Measurements from ENCODE around the gene ARHGAP5. TPM values are rescaled to one million over a fixed set of nuclear protein-coding genes. Genes with fewer than 3 reads are reported as not detected.
"Not testable (repeated sequence)": the region's sequence is repeated elsewhere in the genome, so short reads cannot be mapped to it uniquely, and the experiment has no call there.

ARHGAP5 gene
- total RNA-seq, 1 donor from 2014 or later = 114 TPM

GRCh38 chr14:32121536-32121935, 44.4 kb downstream of the ARHGAP5 start:
- no peak for DNase-seq (ENCODE audit: low read depth, low spot score)
- Mint-ChIP-seq H3K27me3 (ENCODE audit: low read depth) (no peaks in the 10 kb centered on the region), H3K4me1 (no peaks in the 10 kb centered on the region), H3K4me3 (no peak overlapping the region), H3K9me3 (peaks cover 6% of the 10 kb centered on the region), H3K36me3 (ENCODE audit: low read depth) (peaks cover 50% of the 10 kb centered on the region), H3K27ac (ENCODE audit: unreplicated experiment) (no peak overlapping the region)
- TF ChIP-seq, protein P1, sequence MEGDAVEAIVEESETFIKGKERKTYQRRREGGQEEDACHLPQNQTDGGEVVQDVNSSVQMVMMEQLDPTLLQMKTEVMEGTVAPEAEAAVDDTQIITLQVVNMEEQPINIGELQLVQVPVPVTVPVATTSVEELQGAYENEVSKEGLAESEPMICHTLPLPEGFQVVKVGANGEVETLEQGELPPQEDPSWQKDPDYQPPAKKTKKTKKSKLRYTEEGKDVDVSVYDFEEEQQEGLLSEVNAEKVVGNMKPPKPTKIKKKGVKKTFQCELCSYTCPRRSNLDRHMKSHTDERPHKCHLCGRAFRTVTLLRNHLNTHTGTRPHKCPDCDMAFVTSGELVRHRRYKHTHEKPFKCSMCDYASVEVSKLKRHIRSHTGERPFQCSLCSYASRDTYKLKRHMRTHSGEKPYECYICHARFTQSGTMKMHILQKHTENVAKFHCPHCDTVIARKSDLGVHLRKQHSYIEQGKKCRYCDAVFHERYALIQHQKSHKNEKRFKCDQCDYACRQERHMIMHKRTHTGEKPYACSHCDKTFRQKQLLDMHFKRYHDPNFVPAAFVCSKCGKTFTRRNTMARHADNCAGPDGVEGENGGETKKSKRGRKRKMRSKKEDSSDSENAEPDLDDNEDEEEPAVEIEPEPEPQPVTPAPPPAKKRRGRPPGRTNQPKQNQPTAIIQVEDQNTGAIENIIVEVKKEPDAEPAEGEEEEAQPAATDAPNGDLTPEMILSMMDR (conservative IDR thresholded peaks at IDR 0.05) = no peak

- no peaks in the 10 kb centered on the region for H3K27me3 Mint-ChIP-seq (ENCODE audit: low read depth)
- no peak overlapping the region for H3K27ac Mint-ChIP-seq (ENCODE audit: unreplicated experiment)
- H3K36me3 Mint-ChIP-seq (ENCODE audit: low read depth) = peaks cover 49% of the 10 kb centered on the region
- no peak overlapping the region for H3K4me3 Mint-ChIP-seq
- TF ChIP-seq, protein P1 (conservative IDR thresholded peaks at IDR 0.05) = no peak
- H3K9me3 Mint-ChIP-seq = peaks cover 7% of the 10 kb centered on the region
- H3K4me1 Mint-ChIP-seq = no peaks in the 10 kb centered on the region
- no peak for DNase-seq (ENCODE audit: low read depth, low spot score)
These were observed 44.8 kb downstream of the ARHGAP5 start for GRCh38 chr14:32121948-32122347.

GRCh38 chr14:32126899-32127730, 50.0 kb downstream of the ARHGAP5 start:
- not testable (repeated sequence) for H3K4me1 Mint-ChIP-seq; H3K4me3 Mint-ChIP-seq; H3K27ac Mint-ChIP-seq (ENCODE audit: unreplicated experiment); H3K27me3 Mint-ChIP-seq (ENCODE audit: low read depth); DNase-seq (ENCODE audit: low read depth, low spot score)
- peaks cover 76% of the 10 kb centered on the region for H3K36me3 Mint-ChIP-seq (ENCODE audit: low read depth)
- H3K9me3 Mint-ChIP-seq = peaks cover 16% of the 10 kb centered on the region

DNA sequence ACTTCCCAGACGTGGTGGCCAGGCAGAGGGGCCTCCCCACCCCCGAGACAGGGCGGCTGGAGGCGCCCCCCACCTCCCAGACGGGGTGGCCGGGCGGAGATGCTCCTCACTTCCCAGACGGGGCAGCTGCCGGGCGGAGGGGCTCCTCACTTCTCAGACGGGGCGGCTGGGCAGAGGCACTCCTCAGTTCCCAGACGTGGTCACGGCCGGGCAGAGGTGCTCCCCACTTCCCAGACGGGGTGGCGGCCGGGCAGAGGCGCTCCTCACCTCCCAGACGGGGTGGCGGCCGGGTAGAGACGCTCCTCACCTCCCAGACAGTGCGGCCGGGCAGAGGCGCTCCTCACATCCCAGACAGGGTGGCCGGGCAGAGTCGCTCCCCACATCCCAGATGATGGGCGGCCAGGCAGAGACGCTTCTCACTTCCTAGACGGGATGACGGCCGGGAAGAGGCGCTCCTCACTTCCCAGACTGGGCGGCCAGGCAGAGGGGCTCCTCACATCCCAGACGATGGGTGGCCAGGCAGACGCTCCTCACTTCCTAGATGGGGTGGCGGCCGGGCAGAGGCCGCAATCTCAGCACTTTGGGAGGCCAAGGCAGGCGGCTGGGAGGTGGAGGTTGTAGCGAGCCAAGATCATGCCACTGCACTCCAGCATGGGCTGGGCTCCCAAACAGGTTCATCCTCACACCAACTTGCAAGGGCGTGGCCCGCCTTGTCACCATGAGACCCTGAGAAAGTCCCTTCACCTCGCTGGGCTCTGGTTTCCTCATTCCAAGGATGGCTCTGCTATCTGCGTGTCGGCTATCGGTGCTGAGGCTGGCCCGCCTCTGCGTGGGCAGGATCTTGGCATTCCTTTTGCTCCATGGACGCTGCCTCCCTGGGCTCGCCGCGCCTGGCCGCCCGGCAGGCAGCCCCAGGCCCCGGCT, 50.9 kb downstream of the ARHGAP5 start:
- H3K9me3 Mint-ChIP-seq = peaks cover 16% of the 10 kb centered on the region
- not testable (repeated sequence) for H3K27me3 Mint-ChIP-seq (ENCODE audit: low read depth); DNase-seq (ENCODE audit: low read depth, low spot score); H3K4me3 Mint-ChIP-seq; H3K27ac Mint-ChIP-seq (ENCODE audit: unreplicated experiment); H3K4me1 Mint-ChIP-seq
- H3K36me3 Mint-ChIP-seq (ENCODE audit: low read depth) = peaks cover 76% of the 10 kb centered on the region

DNA sequence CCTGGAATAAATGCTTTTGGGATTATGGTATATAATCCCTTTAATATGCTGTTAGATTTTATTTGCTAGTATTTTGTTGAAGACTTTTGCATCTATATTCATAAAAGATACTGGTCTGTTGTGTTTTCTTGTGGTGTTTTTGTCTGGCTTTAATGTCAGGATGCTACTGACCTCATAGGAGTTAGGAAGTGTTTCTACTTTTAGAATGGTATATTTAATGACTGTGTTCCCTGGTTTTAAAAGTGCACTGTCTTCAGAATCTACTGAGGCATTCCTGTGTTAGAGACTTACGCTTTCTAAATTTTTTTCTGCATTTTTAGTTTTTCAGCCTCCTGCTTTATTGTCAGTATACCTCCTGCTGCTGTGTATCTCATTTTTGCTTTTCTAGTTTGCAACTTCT, 51.6 kb downstream of the ARHGAP5 start:
- Mint-ChIP-seq H3K36me3 (ENCODE audit: low read depth) (peaks cover 76% of the 10 kb centered on the region), H3K4me3 (no peak overlapping the region), H3K27ac (ENCODE audit: unreplicated experiment) (no peak overlapping the region)

GRCh38 chr14:32129124-32129523, 52.0 kb downstream of the ARHGAP5 start:
- no peak overlapping the region for H3K27ac Mint-ChIP-seq (ENCODE audit: unreplicated experiment)
- H3K36me3 Mint-ChIP-seq (ENCODE audit: low read depth) = peaks cover 76% of the 10 kb centered on the region
- TF ChIP-seq, protein P1 (conservative IDR thresholded peaks at IDR 0.05) = no peak
- no peaks in the 10 kb centered on the region for H3K4me1 Mint-ChIP-seq
- H3K9me3 Mint-ChIP-seq = peaks cover 16% of the 10 kb centered on the region
- no peak overlapping the region for H3K4me3 Mint-ChIP-seq
- no peak for DNase-seq (ENCODE audit: low read depth, low spot score)
- no peaks in the 10 kb centered on the region for H3K27me3 Mint-ChIP-seq (ENCODE audit: low read depth)

More for the DNA sequence above, 51.6 kb downstream of the ARHGAP5 start:
- H3K27me3 Mint-ChIP-seq (ENCODE audit: low read depth) = no peaks in the 10 kb centered on the region
- H3K4me1 Mint-ChIP-seq = no peaks in the 10 kb centered on the region
- TF ChIP-seq, protein P1 (conservative IDR thresholded peaks at IDR 0.05) = no peak
- DNase-seq (ENCODE audit: low read depth, low spot score) = no peak
- peaks cover 16% of the 10 kb centered on the region for H3K9me3 Mint-ChIP-seq

GRCh38 chr14:32131689-32132088, 54.6 kb downstream of the ARHGAP5 start:
- Mint-ChIP-seq H3K9me3 (peaks cover 18% of the 10 kb centered on the region), H3K36me3 (ENCODE audit: low read depth) (peaks cover 76% of the 10 kb centered on the region)
- H3K27ac Mint-ChIP-seq (ENCODE audit: unreplicated experiment); H3K4me3 Mint-ChIP-seq; DNase-seq (ENCODE audit: low read depth, low spot score); H3K4me1 Mint-ChIP-seq; H3K27me3 Mint-ChIP-seq (ENCODE audit: low read depth): not testable (repeated sequence)

Data from neural crest cell (in vitro differentiated cells).